Fibroblast of upper back skin (primary cell): ENCODE data around the gene EPB41L4A.
A peak's percentile ranks its signal among the peaks of the same experiment; 100 is the strongest.
"Not testable (repeated sequence)": the region's sequence is repeated elsewhere in the genome, so short reads cannot be mapped to it uniquely, and the experiment has no call there.

ENCODE experiments used
- DNase-seq: peaks from one replicate; pipeline ENCODE4 v3.0.0-alpha.2; 2013

The EPB41L4A gene

GRCh38 chr5:112250551-112250950, 168.5 kb downstream of the EPB41L4A start:
- DNase-seq: no peak

DNA sequence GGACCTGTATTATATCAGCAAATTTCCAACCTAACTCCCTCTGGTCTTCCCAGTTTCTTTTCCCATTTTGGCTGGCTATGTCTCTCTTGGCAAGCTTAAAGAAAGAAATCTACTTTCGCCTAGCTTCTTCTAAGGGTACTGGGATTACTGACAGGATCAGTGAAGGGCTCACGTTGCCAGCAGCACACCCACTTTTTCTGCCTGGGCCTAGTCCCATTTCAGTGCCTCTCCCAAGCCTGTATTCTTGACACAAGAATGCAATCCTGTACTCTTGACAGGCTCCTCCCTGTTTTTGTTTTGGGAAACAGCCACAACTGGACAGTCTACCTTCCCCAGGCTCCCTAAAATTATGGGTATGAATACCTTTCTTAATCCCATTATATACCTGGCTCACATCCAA, 170.5 kb downstream of the EPB41L4A start:
- no peak for DNase-seq

- DNase-seq: no peak
Observed at GRCh38 chr5:112247960-112248359, 171.1 kb downstream of the EPB41L4A start.

GRCh38 chr5:112245656-112246055, 173.4 kb downstream of the EPB41L4A start:
- no peak for DNase-seq

DNA sequence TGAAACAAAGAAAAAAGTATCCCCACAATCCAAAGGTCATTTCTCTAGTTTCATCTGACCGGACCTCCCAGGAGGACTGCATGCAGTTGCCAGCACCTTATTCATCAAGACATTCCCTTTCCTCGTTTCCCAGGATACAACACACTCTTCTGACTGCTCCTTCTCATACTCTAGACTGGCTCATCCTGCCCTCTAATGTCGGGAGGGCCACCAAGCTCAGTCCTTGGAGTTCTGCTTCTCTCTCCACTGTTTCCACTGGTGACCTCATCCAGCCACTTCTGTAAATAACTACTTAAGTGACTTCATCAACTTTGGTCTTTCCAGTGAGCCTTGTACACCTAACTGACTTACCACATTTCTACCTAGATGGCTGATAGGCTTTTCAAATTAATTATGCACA, 179.1 kb downstream of the EPB41L4A start:
- DNase-seq: no peak

GRCh38 chr5:112238473-112238872, 180.6 kb downstream of the EPB41L4A start:
- DNase-seq: no peak

- no peak for DNase-seq
Observed at GRCh38 chr5:112237456-112237855, 181.6 kb downstream of the EPB41L4A start.

DNA sequence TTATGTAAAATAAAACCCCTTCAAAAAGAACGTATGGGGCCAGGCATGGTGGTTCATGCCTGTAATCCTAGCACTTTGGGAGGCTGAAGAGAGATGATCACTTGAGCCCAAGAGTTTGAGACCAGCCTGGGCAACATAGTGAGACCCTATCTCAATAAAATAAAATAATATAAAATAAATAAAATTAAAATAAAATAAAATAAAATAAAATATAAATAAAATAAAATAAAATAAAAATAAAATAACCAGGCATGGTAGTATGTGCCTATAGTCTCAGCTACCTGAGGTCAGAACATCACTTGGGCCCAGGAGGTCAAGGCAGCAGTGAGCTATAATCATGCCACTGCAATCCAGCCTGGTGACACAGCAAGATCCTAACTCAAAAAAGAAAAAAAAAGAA, 185.1 kb downstream of the EPB41L4A start:
- no peak for DNase-seq

DNA sequence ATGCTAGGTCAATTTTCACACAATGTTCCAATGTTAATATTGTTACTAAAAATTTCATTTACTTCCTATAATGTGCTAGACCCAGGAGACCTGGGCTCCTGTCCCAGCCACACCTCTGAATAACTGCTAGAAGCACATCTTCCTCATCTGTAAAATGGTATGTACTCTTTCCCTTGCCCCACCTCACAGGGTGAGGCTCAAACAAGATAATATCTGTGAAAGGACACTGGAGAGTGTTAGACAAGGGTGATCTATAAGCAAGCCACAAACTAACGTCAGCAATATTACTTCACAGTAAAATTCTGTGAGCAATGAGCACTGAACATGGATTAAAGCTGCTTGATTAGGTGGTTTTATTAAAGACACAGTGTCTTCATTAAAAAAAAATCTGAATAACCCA, 186.4 kb downstream of the EPB41L4A start:
- DNase-seq: no peak

- no peak for DNase-seq
Observed at GRCh38 chr5:112230606-112231005, 188.5 kb downstream of the EPB41L4A start.

GRCh38 chr5:112228667-112229066, 190.4 kb downstream of the EPB41L4A start:
- peak; percentile 37 for DNase-seq

DNA sequence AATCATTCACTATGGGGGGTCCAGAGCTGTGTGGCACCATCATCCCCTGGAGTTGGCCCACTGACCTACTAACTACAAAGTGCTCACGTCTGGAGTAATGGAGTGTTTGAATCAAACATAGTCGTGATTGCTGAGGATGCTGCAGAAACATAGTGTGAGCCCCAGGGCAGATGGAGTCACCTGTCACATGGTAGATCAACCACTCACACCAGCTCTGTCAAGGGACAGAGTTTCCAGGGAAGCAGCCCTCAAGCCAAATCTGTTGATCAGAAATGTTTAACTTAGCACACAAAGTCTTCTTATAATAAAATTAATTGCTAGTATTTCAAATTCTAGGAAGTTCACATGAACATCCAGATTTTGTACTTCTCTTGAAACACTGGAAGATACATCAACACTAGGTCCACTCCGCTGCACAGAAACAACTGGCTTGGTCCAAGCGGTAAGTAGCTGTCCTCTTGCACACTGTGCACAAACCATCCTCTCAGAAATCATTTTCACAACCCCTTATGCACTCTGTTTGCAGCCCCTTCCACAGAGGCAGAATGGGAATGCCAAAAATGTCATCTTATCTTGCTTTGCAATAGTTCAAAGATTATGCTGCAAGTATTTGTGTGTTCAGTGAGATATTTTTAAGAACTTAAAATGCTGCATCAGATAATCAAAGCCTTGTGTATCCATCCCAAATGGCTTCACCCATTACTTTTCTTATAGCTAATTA, 191.0 kb downstream of the EPB41L4A start:
- no peak for DNase-seq

DNA sequence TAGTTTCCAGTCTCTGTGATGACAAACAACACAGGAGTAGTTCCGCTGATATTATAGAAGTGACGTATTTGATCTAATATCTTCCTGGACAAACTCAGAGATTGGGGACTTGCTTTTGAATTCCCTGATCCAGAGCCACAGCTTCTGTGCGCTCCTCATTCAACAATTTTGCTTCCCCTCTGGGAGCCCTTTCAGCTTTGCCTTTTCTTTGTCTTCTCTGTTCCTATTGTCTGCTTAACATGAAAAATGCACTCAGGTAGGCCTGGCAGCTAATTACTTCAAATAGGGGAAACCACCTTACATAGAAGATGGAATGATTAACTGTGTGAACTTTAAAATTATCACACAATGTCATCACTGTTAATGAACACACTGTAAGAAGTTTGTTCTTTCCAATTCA, 192.9 kb downstream of the EPB41L4A start:
- DNase-seq: no peak

- not testable (repeated sequence) for DNase-seq
Observed at GRCh38 chr5:112222997-112223396, 196.1 kb downstream of the EPB41L4A start.

GRCh38 chr5:112221128-112221527, 197.9 kb downstream of the EPB41L4A start:
- DNase-seq: no peak

DNA sequence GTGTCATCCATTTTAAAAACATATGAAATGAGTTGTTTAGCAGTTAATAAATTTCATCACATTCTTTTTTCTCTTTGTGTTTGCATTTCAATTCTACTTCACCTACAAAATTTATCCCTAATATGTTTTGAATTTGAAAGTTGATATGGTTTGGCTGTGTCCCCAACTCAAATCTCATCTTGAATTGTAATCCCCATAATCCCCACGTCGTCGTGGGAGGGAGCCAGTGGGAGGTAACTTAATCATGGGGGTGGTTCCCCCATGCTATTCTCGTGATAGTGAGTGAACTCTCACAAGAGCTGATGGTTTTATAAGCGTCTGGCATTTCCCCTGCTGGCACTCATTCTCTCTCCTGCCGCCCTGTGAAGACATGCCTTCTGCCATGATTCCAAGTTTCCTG, 200.1 kb downstream of the EPB41L4A start:
- no peak for DNase-seq

- no peak for DNase-seq
Observed at GRCh38 chr5:112217843-112218579, 201.1 kb downstream of the EPB41L4A start.

DNA sequence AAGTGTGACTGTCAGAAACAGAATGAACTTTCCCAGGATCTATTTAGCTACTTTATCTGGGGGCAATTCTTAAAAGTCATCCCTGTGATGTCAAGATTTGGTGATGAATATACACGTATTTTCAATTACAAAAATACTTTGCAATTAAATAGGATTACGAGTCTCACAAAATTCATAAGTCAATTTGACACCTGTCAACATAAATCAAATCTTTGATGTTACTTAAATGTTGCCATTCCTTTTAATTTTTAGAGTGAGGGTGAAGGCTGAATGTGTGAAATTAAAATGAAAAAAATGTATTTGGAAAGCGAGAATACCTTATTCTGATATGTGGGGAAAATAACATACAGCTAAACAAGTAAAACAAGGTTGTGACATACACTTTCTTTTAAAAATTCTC, 202.9 kb downstream of the EPB41L4A start:
- no peak for DNase-seq

DNA sequence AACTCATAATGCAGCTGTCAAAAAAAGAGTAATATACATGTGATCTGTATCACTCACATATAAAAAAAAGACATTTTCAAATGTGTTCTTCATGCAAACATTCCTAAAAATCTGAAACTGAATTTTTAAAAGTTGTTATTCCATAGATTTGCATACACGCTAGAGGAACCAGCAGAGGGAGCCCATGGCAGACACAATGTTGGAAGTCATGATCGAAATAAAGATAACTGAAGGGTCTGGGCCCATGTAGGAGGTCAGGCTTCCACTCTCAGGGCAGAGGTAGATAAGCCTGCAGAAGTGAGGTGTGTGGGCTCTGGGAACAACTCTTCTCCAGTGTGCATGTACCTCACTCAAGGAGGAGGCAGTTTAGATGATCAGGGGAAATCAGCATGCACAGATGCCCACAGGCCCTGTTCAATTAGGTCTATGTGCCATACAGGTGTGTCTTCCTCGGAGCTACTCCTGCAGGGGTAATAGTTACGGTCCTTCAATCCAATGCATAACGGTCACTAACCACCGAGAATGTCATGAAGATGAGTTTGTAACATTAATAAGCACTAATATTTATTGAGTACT, 208.6 kb downstream of the EPB41L4A start:
- DNase-seq: peak; percentile 19

DNA sequence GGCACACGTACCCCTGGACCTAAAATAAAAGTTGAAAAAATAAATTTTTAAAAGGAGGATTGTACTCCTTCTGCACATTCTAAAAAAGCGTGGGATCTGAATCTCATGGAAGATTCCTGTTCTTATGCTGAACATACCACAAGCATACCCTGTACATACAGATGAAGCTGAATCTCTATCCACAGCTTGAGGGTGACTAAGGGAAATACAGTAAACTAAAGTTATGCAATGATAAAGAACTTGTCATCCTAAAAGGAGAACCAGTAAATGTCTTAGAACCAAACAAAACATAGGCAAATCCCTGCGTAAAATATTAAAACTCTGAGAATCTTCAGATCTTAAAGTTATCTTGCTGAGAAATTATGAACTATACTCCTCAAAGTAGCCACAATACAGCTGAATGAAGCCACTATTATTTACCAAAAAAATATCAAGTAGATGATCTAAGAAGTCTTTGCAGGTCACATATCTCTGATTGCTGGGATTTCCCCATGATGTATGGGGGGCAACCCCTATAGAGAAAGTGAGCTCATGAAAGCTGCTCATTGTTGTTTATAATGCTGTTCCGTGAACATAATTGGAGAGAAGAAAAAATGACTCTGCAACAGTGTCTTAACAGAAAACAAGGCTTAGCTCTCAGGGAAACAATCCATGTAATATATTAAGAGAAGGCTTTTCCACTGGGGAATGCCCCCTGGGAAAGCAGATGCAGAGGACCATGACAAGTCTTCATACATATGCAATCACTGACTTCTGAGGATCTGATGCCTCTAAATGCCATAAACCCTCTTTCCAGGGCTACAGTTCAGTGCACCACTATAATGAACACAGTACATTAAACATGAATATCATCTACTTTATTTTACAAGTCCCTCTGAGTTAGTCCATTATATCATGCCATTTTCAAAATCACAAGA, 210.1 kb downstream of the EPB41L4A start:
- no peak for DNase-seq

GRCh38 chr5:112208195-112208594, 210.9 kb downstream of the EPB41L4A start:
- not testable (repeated sequence) for DNase-seq

GRCh38 chr5:112205846-112206245, 213.2 kb downstream of the EPB41L4A start:
- no peak for DNase-seq

- no peak for DNase-seq
Observed at GRCh38 chr5:112203229-112203628, 215.8 kb downstream of the EPB41L4A start.
